Neural progenitor cell (in vitro differentiated cells): ENCODE measurements around the gene TENT4A.

Source experiments
- EZH2 ChIP-seq: fragments of 200-600 bp; sonication (generic); IDR thresholded peaks from 2 replicates; pipeline ENCODE4 v1.6.1; 2017; ENCODE audit warnings: antibody characterized with exemption, mild to moderate bottlenecking, moderate library complexity
- EZH2phosphoT487 ChIP-seq: fragments of 200-600 bp; sonication (generic); IDR thresholded peaks from 2 replicates; pipeline ENCODE4 v1.6.1; 2017; ENCODE audit warnings: antibody characterized with exemption
- TF ChIP-seq, protein P1 (sequence below): fragments of 200-600 bp; sonication (generic); IDR thresholded peaks from 2 replicates; pipeline ENCODE4 v1.5.1; 2017; ENCODE audit warnings: antibody characterized with exemption, mild to moderate bottlenecking

DNA sequence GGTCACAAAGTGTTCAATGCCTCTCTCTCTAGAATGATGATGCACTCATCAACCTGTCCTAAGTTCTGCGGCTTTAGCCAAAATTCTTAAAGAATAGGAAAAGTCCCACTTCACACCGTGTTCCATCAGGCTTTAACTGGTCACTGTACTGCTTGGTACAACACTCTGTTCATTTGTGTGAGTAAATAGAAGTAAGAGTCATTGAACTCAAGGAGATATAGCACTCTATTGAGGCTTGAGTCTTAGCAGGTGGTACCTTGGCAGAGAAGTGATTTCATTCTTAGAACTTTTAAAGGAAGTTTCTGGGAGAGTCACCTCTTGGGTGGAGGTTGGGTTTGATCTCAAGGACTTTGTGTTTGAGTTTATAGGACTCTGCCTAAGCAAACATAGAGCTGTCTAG is 92.6 kb downstream of the TENT4A start:
- TF ChIP-seq, protein P1, sequence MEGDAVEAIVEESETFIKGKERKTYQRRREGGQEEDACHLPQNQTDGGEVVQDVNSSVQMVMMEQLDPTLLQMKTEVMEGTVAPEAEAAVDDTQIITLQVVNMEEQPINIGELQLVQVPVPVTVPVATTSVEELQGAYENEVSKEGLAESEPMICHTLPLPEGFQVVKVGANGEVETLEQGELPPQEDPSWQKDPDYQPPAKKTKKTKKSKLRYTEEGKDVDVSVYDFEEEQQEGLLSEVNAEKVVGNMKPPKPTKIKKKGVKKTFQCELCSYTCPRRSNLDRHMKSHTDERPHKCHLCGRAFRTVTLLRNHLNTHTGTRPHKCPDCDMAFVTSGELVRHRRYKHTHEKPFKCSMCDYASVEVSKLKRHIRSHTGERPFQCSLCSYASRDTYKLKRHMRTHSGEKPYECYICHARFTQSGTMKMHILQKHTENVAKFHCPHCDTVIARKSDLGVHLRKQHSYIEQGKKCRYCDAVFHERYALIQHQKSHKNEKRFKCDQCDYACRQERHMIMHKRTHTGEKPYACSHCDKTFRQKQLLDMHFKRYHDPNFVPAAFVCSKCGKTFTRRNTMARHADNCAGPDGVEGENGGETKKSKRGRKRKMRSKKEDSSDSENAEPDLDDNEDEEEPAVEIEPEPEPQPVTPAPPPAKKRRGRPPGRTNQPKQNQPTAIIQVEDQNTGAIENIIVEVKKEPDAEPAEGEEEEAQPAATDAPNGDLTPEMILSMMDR, result no peak
- TF ChIP-seq EZH2, result no peak
- no peak for TF ChIP-seq EZH2phosphoT487
